IMR-90 (cell line): Measurements from ENCODE around the gene EMC9. TPM values are rescaled to one million over a fixed set of nuclear protein-coding genes. Genes with fewer than 3 reads are reported as not detected.

Experiments used
- ATAC-seq: fragments of 200-7000 bp; cut with Tn5 transposase; 2 replicates; pipeline ENCODE4 v1.9.1; 2020; ENCODE audit warnings: low read depth, mild to moderate bottlenecking, moderate library complexity
- BruUV-seq: library from RNA; stranded (reverse); fragments of 400-500 nt; replicated peaks from 2 replicates; lab custom pipeline; 2021; lab: Mats Ljungman, UMichigan
- CTCF ChIA-PET: fragments of 300-600 bp; formaldehyde crosslinking; extraction: SDS; loops from one replicate; lab custom pipeline; 2021; ENCODE audit warnings: antibody characterized with exemption; lab: Yijun Ruan, JAX
- POLR2A ChIA-PET: fragments of 300-600 bp; sonication (Branson Sonifier 250); formaldehyde crosslinking; loops from one replicate; lab custom pipeline; 2022; ENCODE audit warnings: antibody characterized with exemption; ENCODE audit not compliant: unreplicated experiment; lab: Charles Lee
- DNase-seq: peaks from one replicate; pipeline ENCODE4 v3.0.0; 2013
- H2AFZ ChIP-seq: replicated peaks from 2 replicates; pipeline ENCODE3; 2013; ENCODE audit warnings: low read length, mild to moderate bottlenecking; ENCODE audit not compliant: poor library complexity
- H2AK5ac ChIP-seq: 2 replicates; pipeline ENCODE4 v1.6.1; 2013; ENCODE audit warnings: low read depth, low read length, inconsistent platforms
- H2AK9ac ChIP-seq: replicated peaks from 2 replicates; pipeline ENCODE3; 2013; ENCODE audit warnings: mild to moderate bottlenecking, low read depth, low read length, moderate library complexity; ENCODE audit not compliant: poor library complexity
- H2BK120ac ChIP-seq: 2 replicates; pipeline ENCODE4 v1.6.1; 2013; ENCODE audit warnings: low read depth, low read length, inconsistent platforms
- H2BK15ac ChIP-seq: 3 replicates; pipeline ENCODE4 v1.6.1; 2013; ENCODE audit warnings: low read depth, low read length, inconsistent platforms
- H2BK20ac ChIP-seq: 2 replicates; pipeline ENCODE4 v1.6.1; 2013; ENCODE audit warnings: low read depth, mild to moderate bottlenecking, inconsistent platforms, low read length, moderate library complexity
- H2BK5ac ChIP-seq: 2 replicates; pipeline ENCODE4 v1.6.1; 2013; ENCODE audit warnings: mild to moderate bottlenecking, low read depth, low read length, inconsistent platforms; ENCODE audit not compliant: poor library complexity, severe bottlenecking
- H3K14ac ChIP-seq: replicated peaks from 2 replicates; pipeline ENCODE4 v1.6.1; 2013; ENCODE audit warnings: low read depth, low read length, inconsistent platforms
- H3K18ac ChIP-seq: 2 replicates; pipeline ENCODE4 v1.6.1; 2013; ENCODE audit warnings: low read depth, low read length, control low read depth
- H3K23ac ChIP-seq: 2 replicates; pipeline ENCODE4 v1.6.1; 2013; ENCODE audit warnings: low read depth, low read length, inconsistent platforms
- H3K27ac ChIP-seq: 2 replicates; pipeline ENCODE4 v1.5.1; 2013; ENCODE audit warnings: mild to moderate bottlenecking, control low read depth, low read length; ENCODE audit not compliant: insufficient read depth
- H3K27me3 ChIP-seq: 2 replicates; pipeline ENCODE4 v1.6.1; 2013; ENCODE audit warnings: low read length; ENCODE audit not compliant: control insufficient read depth, insufficient read depth
- H3K36me3 ChIP-seq: 2 replicates; pipeline ENCODE4 v1.6.1; 2013; ENCODE audit warnings: low read length, mixed read lengths; ENCODE audit not compliant: control insufficient read depth, insufficient read depth
- H3K4ac ChIP-seq: 2 replicates; pipeline ENCODE4 v1.6.1; 2013; ENCODE audit warnings: low read depth, low read length, inconsistent platforms
- H3K4me1 ChIP-seq: 2 replicates; pipeline ENCODE4 v1.6.1; 2013; ENCODE audit warnings: low read length, mixed read lengths; ENCODE audit not compliant: control insufficient read depth, insufficient read depth
- H3K4me2 ChIP-seq: 2 replicates; pipeline ENCODE4 v1.6.1; 2013; ENCODE audit warnings: low read depth, mild to moderate bottlenecking, control low read depth, low read length, moderate library complexity
- H3K4me3 ChIP-seq: 2 replicates; pipeline ENCODE4 v1.5.1; 2013; ENCODE audit warnings: low read depth, mild to moderate bottlenecking, control low read depth, low read length, moderate library complexity; ENCODE audit not compliant: insufficient read depth
- H3K56ac ChIP-seq: 2 replicates; pipeline ENCODE4 v1.6.1; 2013; ENCODE audit warnings: low read length, inconsistent platforms; ENCODE audit not compliant: insufficient read depth; ENCODE audit errors: extremely low read depth
- H3K79me1 ChIP-seq, 2 experiments: 2 replicates each; pipeline ENCODE4 v1.6.1; 2013; ENCODE audit warnings: low read length in 2 of 2, inconsistent platforms in 1 of 2, low read depth in 1 of 2
- H3K9ac ChIP-seq: 2 replicates; pipeline ENCODE4 v1.6.1; 2013; ENCODE audit warnings: low read depth, low read length, control low read depth
- H3K9me1 ChIP-seq: 2 replicates; pipeline ENCODE4 v1.6.1; 2013; ENCODE audit warnings: low read length, inconsistent platforms; ENCODE audit not compliant: insufficient read depth
- H3K9me3 ChIP-seq: 2 replicates; pipeline ENCODE4 v1.6.1; 2013; ENCODE audit warnings: low read length; ENCODE audit not compliant: control insufficient read depth, insufficient read depth
- H4K20me1 ChIP-seq: 2 replicates; pipeline ENCODE4 v1.6.1; 2013; ENCODE audit warnings: low read length, inconsistent platforms; ENCODE audit not compliant: insufficient read depth
- H4K5ac ChIP-seq: 2 replicates; pipeline ENCODE4 v1.6.1; 2013; ENCODE audit warnings: mild to moderate bottlenecking, low read depth, low read length, control low read depth
- H4K8ac ChIP-seq, 2 experiments: 2 replicates each; pipeline ENCODE4 v1.6.1; 2013; ENCODE audit warnings: low read depth in 2 of 2, low read length in 2 of 2, control low read depth in 1 of 2, inconsistent platforms in 1 of 2
- H4K91ac ChIP-seq: 2 replicates; pipeline ENCODE4 v1.6.1; 2013; ENCODE audit warnings: low read depth, low read length, inconsistent platforms; ENCODE audit not compliant: insufficient read depth
- BHLHE40 ChIP-seq: fragments of 150-350 bp; IDR thresholded peaks from 2 replicates; pipeline ENCODE4 v1.6.1; 2016; ENCODE audit warnings: mild to moderate bottlenecking, low read depth, low read length
- CEBPB ChIP-seq: IDR thresholded peaks from 2 replicates; pipeline ENCODE4 v1.6.1; 2012; ENCODE audit warnings: low read depth, low read length, improper control_type of control experiment
- CHD1 ChIP-seq: IDR thresholded peaks from 2 replicates; pipeline ENCODE4 v1.6.1; 2012; ENCODE audit warnings: low read depth, low read length, improper control_type of control experiment
- FOS ChIP-seq: fragments of 150-350 bp; IDR thresholded peaks from 2 replicates; pipeline ENCODE4 v1.6.1; 2016; ENCODE audit warnings: low read depth, low read length
- MAFK ChIP-seq: IDR thresholded peaks from 2 replicates; pipeline ENCODE4 v1.6.1; 2012; ENCODE audit warnings: low read depth, low read length, improper control_type of control experiment
- MXI1 ChIP-seq: IDR thresholded peaks from 2 replicates; pipeline ENCODE4 v1.6.1; 2012; ENCODE audit warnings: low read depth, mild to moderate bottlenecking, low read length, moderate library complexity, borderline replicate concordance
- NFE2L2 ChIP-seq: fragments of 150-350 bp; IDR thresholded peaks from 2 replicates; pipeline ENCODE4 v1.6.1; 2016; ENCODE audit warnings: low read depth, mild to moderate bottlenecking, low read length
- POLR2A ChIP-seq: IDR thresholded peaks from 2 replicates; pipeline ENCODE4 v1.6.1; 2012; ENCODE audit warnings: mild to moderate bottlenecking, low read depth, low read length
- RAD21 ChIP-seq: IDR thresholded peaks from 2 replicates; pipeline ENCODE4 v1.6.1; 2012; ENCODE audit warnings: low read length, improper control_type of control experiment
- RCOR1 ChIP-seq: IDR thresholded peaks from 2 replicates; pipeline ENCODE4 v1.6.1; 2012; ENCODE audit warnings: mild to moderate bottlenecking, low read length, improper control_type of control experiment; ENCODE audit not compliant: insufficient replicate concordance
- RFX5 ChIP-seq: IDR thresholded peaks from 2 replicates; pipeline ENCODE4 v1.8.0; 2012; ENCODE audit warnings: low read depth, mild to moderate bottlenecking, low read length, moderate library complexity
- SMC3 ChIP-seq: fragments of 150-350 bp; IDR thresholded peaks from 2 replicates; pipeline ENCODE4 v1.6.1; 2016; ENCODE audit warnings: low read depth, mild to moderate bottlenecking, antibody characterized with exemption, low read length, moderate library complexity
- WGBS, 2 experiments: methylation state at CpG; one replicate each; pipeline versions ENCODE4 v1.1.5 to v1.1.7; 2013; ENCODE audit warnings: missing lambda C conversion rate in 2 of 2; ENCODE audit not compliant: insufficient read length in 1 of 2; ENCODE audit errors: extremely low coverage in 2 of 2; 5-methylcytosine and 5-hydroxymethylcytosine counted together
- dilution Hi-C: fragments of 300-500 bp; cut with HindIII; formaldehyde crosslinking; loops from one replicate; pipeline ENCODE4 v1.14.3; 2018; ENCODE audit warnings: low sequenced_read_pairs; ENCODE audit not compliant: unreplicated experiment
- in situ Hi-C: fragments of 300-500 bp; cut with MboI; formaldehyde crosslinking; loops from 3 replicates; pipeline ENCODE4 v1.14.3; 2019; ENCODE audit warnings: low sequenced_read_pairs, inconsistent platforms, mixed read lengths
- intact Hi-C: fragments of 100-400 bp; cut with micrococcal nuclease; formaldehyde crosslinking; loops from 2 replicates; pipeline ENCODE4 v1.10.0; 2022
- polyA plus RNA-seq, 3 experiments: library from polyadenylated mRNA; depleted of rRNA; stranded (reverse); fragments of >200 nt; gene quantifications; 2 replicates each; pipeline ENCODE4 v1.2.3, GENCODE V29; 2012; ENCODE audit warnings: low replicate concordance in 1 of 3
- total RNA-seq: library from RNA; depleted of rRNA; stranded (reverse); fragments of >200 nt; gene quantifications from 2 replicates; pipeline ENCODE4 v1.2.3, GENCODE V29; 2012
- TF ChIP-seq, protein P1 (sequence below): fragments of 150-350 bp; IDR thresholded peaks from 2 replicates; pipeline ENCODE4 v1.6.1; 2017; ENCODE audit warnings: mild to moderate bottlenecking, antibody characterized with exemption, low read length, low read depth
- TF ChIP-seq, protein P2 (sequence below): conservative IDR thresholded peaks from 2 replicates; pipeline ENCODE4 v1.5.1; 2012; ENCODE audit warnings: mild to moderate bottlenecking, low read depth, low read length, improper control_type of control experiment
- TF ChIP-seq, protein P3 (sequence below): fragments of 150-350 bp; IDR thresholded peaks from 2 replicates; pipeline ENCODE4 v1.6.1; 2016; ENCODE audit warnings: low read depth, mild to moderate bottlenecking, low read length, moderate library complexity, borderline replicate concordance

The EMC9 gene
- total and polyA plus RNA-seq, 2 of the 4 experiments (the other 2 are of a cell fraction), result 15.1 to 19.2 TPM

DNA sequence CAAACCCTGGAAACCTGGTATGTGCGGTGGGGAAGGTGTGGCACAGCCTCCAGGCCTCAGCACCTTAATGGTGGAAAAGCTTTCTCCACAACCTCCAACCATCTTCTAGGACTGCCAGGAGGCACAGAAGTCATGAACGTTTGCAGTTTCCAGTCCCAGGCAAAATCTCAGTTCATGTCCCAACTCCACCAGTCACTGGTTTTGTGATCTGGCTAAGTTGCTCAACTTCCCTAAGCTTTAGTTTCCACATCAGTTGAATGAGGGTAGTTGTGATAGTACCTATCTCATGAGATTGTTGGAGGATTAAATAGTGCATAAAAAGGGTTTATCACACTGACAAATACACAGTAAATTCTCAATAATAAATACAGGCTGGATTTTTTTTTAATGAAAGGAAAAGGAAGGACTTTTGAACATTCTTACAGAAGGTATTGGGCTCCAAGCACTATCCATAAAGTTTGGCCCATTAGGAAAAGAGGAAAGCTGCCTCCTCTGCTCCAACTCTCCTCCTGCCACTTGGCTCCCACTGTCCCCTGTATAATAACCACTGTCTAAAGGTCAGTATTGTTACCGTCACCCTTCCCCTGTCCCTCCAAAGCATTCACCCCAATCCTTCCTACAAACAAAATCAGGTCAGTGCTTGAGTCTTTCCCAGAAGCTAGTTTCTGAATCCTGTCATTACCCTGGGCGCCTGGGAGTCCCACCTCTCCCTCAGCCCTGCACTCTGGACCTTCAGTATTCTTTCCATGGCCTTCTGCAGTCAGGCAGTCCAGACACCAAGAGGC is 41.0 kb downstream of the EMC9 start:
- WGBS, 2 experiments, result 100% methylated on average over 1 of the region's 4 CpGs; no CpG with 5 or more reads in 1 of the 2 experiments
- no TSS peak for BruUV-seq
- TF ChIP-seq MXI1 (no peak), CEBPB (no peak), CHD1 (no peak), RCOR1 (no peak), SMC3 (no peak), POLR2A (no peak), BHLHE40 (no peak), NFE2L2 (no peak), FOS (no peak), MAFK (no peak), RAD21 (no peak), RFX5 (no peak)
- TF ChIP-seq, protein P1, sequence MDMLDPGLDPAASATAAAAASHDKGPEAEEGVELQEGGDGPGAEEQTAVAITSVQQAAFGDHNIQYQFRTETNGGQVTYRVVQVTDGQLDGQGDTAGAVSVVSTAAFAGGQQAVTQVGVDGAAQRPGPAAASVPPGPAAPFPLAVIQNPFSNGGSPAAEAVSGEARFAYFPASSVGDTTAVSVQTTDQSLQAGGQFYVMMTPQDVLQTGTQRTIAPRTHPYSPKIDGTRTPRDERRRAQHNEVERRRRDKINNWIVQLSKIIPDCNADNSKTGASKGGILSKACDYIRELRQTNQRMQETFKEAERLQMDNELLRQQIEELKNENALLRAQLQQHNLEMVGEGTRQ, result no peak
- TF ChIP-seq, protein P2, sequence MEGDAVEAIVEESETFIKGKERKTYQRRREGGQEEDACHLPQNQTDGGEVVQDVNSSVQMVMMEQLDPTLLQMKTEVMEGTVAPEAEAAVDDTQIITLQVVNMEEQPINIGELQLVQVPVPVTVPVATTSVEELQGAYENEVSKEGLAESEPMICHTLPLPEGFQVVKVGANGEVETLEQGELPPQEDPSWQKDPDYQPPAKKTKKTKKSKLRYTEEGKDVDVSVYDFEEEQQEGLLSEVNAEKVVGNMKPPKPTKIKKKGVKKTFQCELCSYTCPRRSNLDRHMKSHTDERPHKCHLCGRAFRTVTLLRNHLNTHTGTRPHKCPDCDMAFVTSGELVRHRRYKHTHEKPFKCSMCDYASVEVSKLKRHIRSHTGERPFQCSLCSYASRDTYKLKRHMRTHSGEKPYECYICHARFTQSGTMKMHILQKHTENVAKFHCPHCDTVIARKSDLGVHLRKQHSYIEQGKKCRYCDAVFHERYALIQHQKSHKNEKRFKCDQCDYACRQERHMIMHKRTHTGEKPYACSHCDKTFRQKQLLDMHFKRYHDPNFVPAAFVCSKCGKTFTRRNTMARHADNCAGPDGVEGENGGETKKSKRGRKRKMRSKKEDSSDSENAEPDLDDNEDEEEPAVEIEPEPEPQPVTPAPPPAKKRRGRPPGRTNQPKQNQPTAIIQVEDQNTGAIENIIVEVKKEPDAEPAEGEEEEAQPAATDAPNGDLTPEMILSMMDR, result no peak
- TF ChIP-seq, protein P3, sequence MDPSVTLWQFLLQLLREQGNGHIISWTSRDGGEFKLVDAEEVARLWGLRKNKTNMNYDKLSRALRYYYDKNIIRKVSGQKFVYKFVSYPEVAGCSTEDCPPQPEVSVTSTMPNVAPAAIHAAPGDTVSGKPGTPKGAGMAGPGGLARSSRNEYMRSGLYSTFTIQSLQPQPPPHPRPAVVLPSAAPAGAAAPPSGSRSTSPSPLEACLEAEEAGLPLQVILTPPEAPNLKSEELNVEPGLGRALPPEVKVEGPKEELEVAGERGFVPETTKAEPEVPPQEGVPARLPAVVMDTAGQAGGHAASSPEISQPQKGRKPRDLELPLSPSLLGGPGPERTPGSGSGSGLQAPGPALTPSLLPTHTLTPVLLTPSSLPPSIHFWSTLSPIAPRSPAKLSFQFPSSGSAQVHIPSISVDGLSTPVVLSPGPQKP, result no peak

More for the DNA sequence above, 41.0 kb downstream of the EMC9 start:
- ATAC-seq (no peak), DNase-seq (no peak)
- in situ Hi-C loops (no loop called here), dilution Hi-C loops (no loop called here), intact Hi-C loops (no loop called here)
- Histone ChIP-seq H3K4me2 (no peak overlapping the region), H3K18ac (no peak overlapping the region), H3K36me3 (peaks cover 45% of the 10 kb centered on the region), H2AK5ac (no peak overlapping the region), H3K27ac (no peak overlapping the region), H3K14ac (no peak overlapping the region), H2BK15ac (no peak overlapping the region), H3K23ac (no peak overlapping the region; the same call in 1 of the 2 replicates), H3K4me3 (no peak overlapping the region), H2BK20ac (no peak overlapping the region), H3K4ac (no peak overlapping the region), H3K56ac (no peak overlapping the region), H3K79me1 (peaks cover 14 to 31% of the 10 kb centered on the region in 2 experiments), H4K5ac (no peak overlapping the region), H4K91ac (no peak overlapping the region), H2BK5ac (no peak overlapping the region), H2BK120ac (no peak overlapping the region), H3K9me3 (no peaks in the 10 kb centered on the region; the same call in 1 of the 2 replicates), H3K27me3 (no peaks in the 10 kb centered on the region), H3K4me1 (peaks cover 4% of the 10 kb centered on the region), H4K20me1 (peaks cover 19% of the 10 kb centered on the region; the same call in 1 of the 2 replicates), H3K9ac (no peak overlapping the region), H3K9me1 (peaks cover 17% of the 10 kb centered on the region), H4K8ac (no peak overlapping the region), H2AK9ac (no peak overlapping the region), H2AFZ (no peak overlapping the region)
- ChIA-PET POLR2A (no interaction called here), CTCF (no interaction called here)
